ENCODE data around the gene LAMA5. TPM values are rescaled to one million over a fixed set of nuclear protein-coding genes. Genes with fewer than 3 reads are reported as not detected.

The LAMA5 gene
- total and polyA plus RNA-seq, 2 of the 8 experiments (the other 6 are each of a cell fraction or from before 2014, with no cell fraction given) = 34.4 to 225 TPM

DNA sequence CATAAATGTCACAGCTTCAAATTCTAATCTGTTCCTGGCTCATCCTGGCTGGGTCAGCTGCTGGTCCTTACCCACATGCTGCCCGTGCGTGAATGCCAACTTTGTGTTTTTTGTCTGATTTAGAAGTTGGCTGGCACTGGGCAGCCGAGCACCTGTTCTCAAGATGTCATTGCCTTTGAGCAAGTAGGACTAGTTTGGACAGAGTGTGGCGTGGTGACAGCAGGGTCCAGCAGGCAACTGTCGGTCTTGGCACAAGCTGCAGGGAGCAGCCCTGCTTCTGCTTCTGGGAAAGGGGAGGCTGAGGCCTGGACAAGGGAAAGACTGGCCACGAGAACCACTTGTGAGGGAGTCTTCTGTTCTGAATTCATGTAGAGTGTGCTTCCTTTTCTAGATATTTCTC, 90.7 kb downstream of the LAMA5 start:
- FAIRE-seq (no peak), DNase-seq (ENCODE audit: low read depth in 1 of 2, low spot score in 2 of 2) (no peak)
- ChIA-PET POLR2A (ENCODE audit: partially characterized antibody) (no interaction called here), CTCF (ENCODE audit: partially characterized antibody) (interaction anchor here (1.2 to 1.8 kb wide), 2 partner anchors 120 to 141 kb away, joined by 4 to 7 read pairs; no protein-coding TSS in a partner anchor)
- TF ChIP-seq JUN (IDR thresholded peaks at IDR 0.05; ENCODE audit: low read depth, low read length) (no peak), CTBP2 (IDR thresholded peaks at IDR 0.05; ENCODE audit: borderline replicate concordance, insufficient read depth, insufficient read length, low read length) (no peak), GABPA (IDR thresholded peaks at IDR 0.05; ENCODE audit: borderline replicate concordance, insufficient read depth, low read length) (no peak), TCF12 (IDR thresholded peaks at IDR 0.05; ENCODE audit: low read depth, low read length) (no peak), CREB1 (IDR thresholded peaks at IDR 0.05) (no peak), MAFK (IDR thresholded peaks at IDR 0.05; ENCODE audit: low read depth, low read length) (no peak), SP4 (IDR thresholded peaks at IDR 0.05; ENCODE audit: low read length) (no peak), SAP30 (IDR thresholded peaks at IDR 0.05; ENCODE audit: insufficient read depth, insufficient replicate concordance, low read length) (no peak), TBP (IDR thresholded peaks at IDR 0.05; ENCODE audit: low read depth, low read length) (no peak), HDAC6 (IDR thresholded peaks at IDR 0.05; ENCODE audit: low read depth, low read length) (no peak), KDM4A (IDR thresholded peaks at IDR 0.05; ENCODE audit: low read depth, low read length, severe bottlenecking) (no peak), POU5F1 (IDR thresholded peaks at IDR 0.05; ENCODE audit: low read depth, low read length) (no peak), JUND (IDR thresholded peaks at IDR 0.05; ENCODE audit: low read length) (no peak), KDM5A (IDR thresholded peaks at IDR 0.05; ENCODE audit: low read length) (no peak)
- H3K9ac ChIP-seq (replicated peaks in 1 of 4; ENCODE audit: extremely low read depth in 1 of 4, low read depth in 3 of 4, low read length in 3 of 4) = no peak overlapping the region
- 77% methylated on average over 6 of the region's 6 CpGs; no CpG with 5 or more reads in 1 of the 2 experiments for WGBS, 2 experiments (ENCODE audit: extremely low coverage in 1 of 2, insufficient coverage in 1 of 2, insufficient read length in 1 of 2, insufficient replicate concordance in 2 of 2, low coverage in 1 of 2, low lambda C conversion rate in 2 of 2, missing lambda C conversion rate in 1 of 2)
- no peaks in the 10 kb centered on the region for H3K4me1 ChIP-seq (replicated peaks in 1 of 4; ENCODE audit: control insufficient read depth in 3 of 4, insufficient read depth in 4 of 4, low read length in 3 of 4)
- no peak overlapping the region for H4K5ac ChIP-seq (ENCODE audit: insufficient read length, low read depth, low read length)
- H3K27me3 ChIP-seq (replicated peaks in 1 of 4; ENCODE audit: control insufficient read depth in 3 of 4, extremely low read depth in 1 of 4, insufficient read depth in 3 of 4, low read length in 3 of 4) = no peaks in the 10 kb centered on the region
- H4K91ac ChIP-seq (replicated peaks; ENCODE audit: insufficient read length, low read length) = no peak overlapping the region
- no peaks in the 10 kb centered on the region for H3K79me1 ChIP-seq (ENCODE audit: low read depth, low read length)
- peaks cover 6 to 29% (median 22%) of the 10 kb centered on the region in 4 experiments; a peak in 7 of 8 replicates for H3K36me3 ChIP-seq (ENCODE audit: control insufficient read depth in 2 of 4, insufficient read depth in 4 of 4, low read length in 3 of 4)
- no peak overlapping the region for H2BK20ac ChIP-seq (ENCODE audit: low read length)
- H2BK12ac ChIP-seq (ENCODE audit: low read depth, low read length) = no peak overlapping the region
- no peak overlapping the region for H3K56ac ChIP-seq (replicated peaks; ENCODE audit: insufficient read length, low read depth, low read length)
- no peak overlapping the region for H2BK5ac ChIP-seq (ENCODE audit: low read depth, low read length)
- H3K23ac ChIP-seq (ENCODE audit: insufficient read length) = no peak overlapping the region
- no peak overlapping the region for H4K8ac ChIP-seq (ENCODE audit: extremely low read depth, insufficient read depth, low read length)
- H2AK5ac ChIP-seq (ENCODE audit: low read depth, low read length) = no peak overlapping the region
- H3K4ac ChIP-seq (replicated peaks; ENCODE audit: insufficient read length, low read depth, low read length) = no peak overlapping the region
- no peak overlapping the region for H2AFZ ChIP-seq (ENCODE audit: low read length)
- peaks cover 3% of the 10 kb centered on the region; the same call in 1 of the 2 replicates for H3K23me2 ChIP-seq (ENCODE audit: low read depth, low read length)
- no peak overlapping the region for H2BK120ac ChIP-seq (replicated peaks; ENCODE audit: low read depth, low read length)
- H3K14ac ChIP-seq (ENCODE audit: insufficient read length) = no peak overlapping the region
- no peak overlapping the region for H3K18ac ChIP-seq (ENCODE audit: extremely low read depth, low read length)
- H3K4me2 ChIP-seq (ENCODE audit: insufficient read depth in 1 of 2, low read depth in 2 of 2, low read length in 2 of 2) = no peak overlapping the region
- no peaks in the 10 kb centered on the region for H3K79me2 ChIP-seq (ENCODE audit: control insufficient read depth in 1 of 2, insufficient read depth in 2 of 2, low read length in 2 of 2)
- no peak overlapping the region for H3K27ac ChIP-seq (ENCODE audit: low read depth, low read length)
- H3K9me3 ChIP-seq (ENCODE audit: insufficient read depth in 2 of 2, low read depth in 1 of 2, low read length in 1 of 2) = no peaks in the 10 kb centered on the region
- peaks cover 5 to 11% of the 10 kb centered on the region in 2 experiments for H4K20me1 ChIP-seq (replicated peaks in 1 of 2; ENCODE audit: control insufficient read depth in 1 of 2, insufficient read depth in 2 of 2, low read length in 2 of 2)
- H2BK15ac ChIP-seq (ENCODE audit: low read length) = no peak overlapping the region
- no peak overlapping the region for H3K4me3 ChIP-seq (ENCODE audit: extremely low read depth in 1 of 4, insufficient read depth in 2 of 4, low read depth in 3 of 4, low read length in 4 of 4)

Measured in H1 (cell line).